Epithelial cell of proximal tubule (primary cell): ENCODE results near the gene PIK3R5. TPM values are rescaled to one million over a fixed set of nuclear protein-coding genes. Genes with fewer than 3 reads are reported as not detected.

Experiments used
- DNase-seq: peaks from one replicate; pipeline ENCODE4 v3.0.0-alpha.2; 2011; ENCODE audit warnings: low read depth
- H3K4me3 ChIP-seq: 2 replicates; pipeline ENCODE4 v1.5.1; 2011; ENCODE audit warnings: low read depth, mild to moderate bottlenecking, low read length
- CTCF ChIP-seq: conservative IDR thresholded peaks from 2 replicates; pipeline ENCODE4 v1.5.1; 2012; ENCODE audit warnings: low read depth, mild to moderate bottlenecking, low read length
- total RNA-seq: library from RNA; depleted of rRNA; stranded (reverse); fragments of >200 nt; gene quantifications from 2 replicates; pipeline ENCODE4 v1.2.3, GENCODE V29; 2015

The PIK3R5 gene
- total RNA-seq, 1 donor from 2014 or later = 0.12 TPM

- no peak overlapping the region for H3K4me3 ChIP-seq
- TF ChIP-seq CTCF = no peak
- no peak for DNase-seq
Observed at GRCh38 chr17:8893621-8894201, 71.8 kb downstream of the PIK3R5 start.

GRCh38 chr17:8893059-8893458 lies 72.4 kb downstream of the PIK3R5 start:
- H3K4me3 ChIP-seq = no peak overlapping the region
- no peak for DNase-seq
- TF ChIP-seq CTCF = no peak

GRCh38 chr17:8892338-8892690 lies 73.2 kb downstream of the PIK3R5 start:
- H3K4me3 ChIP-seq = no peak overlapping the region
- TF ChIP-seq CTCF = no peak
- DNase-seq = no peak

- H3K4me3 ChIP-seq = no peak overlapping the region
- TF ChIP-seq CTCF = no peak
- DNase-seq = no peak
Observed at GRCh38 chr17:8890671-8891070, 74.8 kb downstream of the PIK3R5 start.

- H3K4me3 ChIP-seq = no peak overlapping the region
- DNase-seq = no peak
- TF ChIP-seq CTCF = no peak
Observed at GRCh38 chr17:8889458-8890210, 75.9 kb downstream of the PIK3R5 start.

- H3K4me3 ChIP-seq = no peak overlapping the region
- no peak for TF ChIP-seq CTCF
- DNase-seq = no peak
Observed at GRCh38 chr17:8888704-8889302, 76.7 kb downstream of the PIK3R5 start.
